AG04450 (cell line): ENCODE results near the gene MORF4L1. TPM values are rescaled to one million over a fixed set of nuclear protein-coding genes. Genes with fewer than 3 reads are reported as not detected.
"Not testable (repeated sequence)": the region's sequence is repeated elsewhere in the genome, so short reads cannot be mapped to it uniquely, and the experiment has no call there.

ENCODE experiments used
- CTCF ChIA-PET: fragments of 300-600, 350-600 bp; formaldehyde crosslinking; extraction: SDS; loops from one replicate; lab custom pipeline; 2022; ENCODE audit warnings: antibody characterized with exemption, inconsistent platforms; lab: Charles Lee
- POLR2A ChIA-PET: fragments of 350-600 bp; formaldehyde crosslinking; extraction: SDS; loops from one replicate; lab custom pipeline; 2021; ENCODE audit warnings: antibody characterized with exemption, inconsistent platforms; lab: Yijun Ruan, JAX
- DNase-seq: peaks from one replicate; pipeline ENCODE4 v3.0.0-alpha.2; 2011; ENCODE audit warnings: low read depth, low spot score
- H3K27ac ChIP-seq: one replicate; pipeline ENCODE4 v1.5.1; 2012; ENCODE audit warnings: low read depth, low read length, control low read depth
- H3K27me3 ChIP-seq: one replicate; pipeline ENCODE4 v1.6.0; 2012; ENCODE audit warnings: low read length; ENCODE audit not compliant: control insufficient read depth, insufficient read depth
- H3K4me3 ChIP-seq: 2 replicates; pipeline ENCODE4 v1.5.1; 2011; ENCODE audit warnings: mild to moderate bottlenecking, low read depth, low read length, control low read depth
- H3K9me3 ChIP-seq: 2 replicates; pipeline ENCODE4 v1.5.1; 2012; ENCODE audit warnings: low read length; ENCODE audit not compliant: control insufficient read depth, insufficient read depth
- CTCF ChIP-seq: IDR thresholded peaks from 2 replicates; pipeline ENCODE4 v1.5.1; 2011; ENCODE audit warnings: low read depth, low read length, control low read depth, inconsistent platforms
- polyA plus RNA-seq: library from polyadenylated mRNA; depleted of rRNA; stranded (reverse); fragments of >200 nt; gene quantifications from 2 replicates; pipeline ENCODE4 v1.2.3, GENCODE V29; 2011

Gene MORF4L1
- polyA plus RNA-seq, 1 experiment, result 426 TPM

- no peak overlapping the region for H3K27ac ChIP-seq
- DNase-seq, result no peak
These were observed 31.9 kb upstream of the MORF4L1 start for GRCh38 chr15:78840661-78841375.

GRCh38 chr15:78841376-78841706 is 31.3 kb upstream of the MORF4L1 start:
- Histone ChIP-seq H3K9me3 (no peaks in the 10 kb centered on the region), H3K27me3 (peaks cover 2% of the 10 kb centered on the region), H3K4me3 (no peak overlapping the region), H3K27ac (no peak overlapping the region)
- ChIA-PET CTCF (interaction anchor here (1.3 kb wide), 1 partner anchor 344 kb away, joined by 3 read pairs; no protein-coding TSS in a partner anchor), POLR2A (no interaction called here)
- TF ChIP-seq CTCF, result no peak
- DNase-seq, result no peak

More at GRCh38 chr15:78840661-78841375, 31.9 kb upstream of the MORF4L1 start:
- POLR2A ChIA-PET, result no interaction called here
- CTCF ChIA-PET, result interaction anchor here (1.3 kb wide), 1 partner anchor 344 kb away, joined by 3 read pairs; no protein-coding TSS in a partner anchor
- Histone ChIP-seq H3K9me3 (no peaks in the 10 kb centered on the region), H3K4me3 (no peak overlapping the region), H3K27me3 (peaks cover 2% of the 10 kb centered on the region)
- no peak for TF ChIP-seq CTCF

GRCh38 chr15:78841891-78842290 is 30.8 kb upstream of the MORF4L1 start:
- POLR2A ChIA-PET, result no interaction called here
- Histone ChIP-seq H3K27me3 (peaks cover 2% of the 10 kb centered on the region), H3K27ac (no peak overlapping the region), H3K9me3 (no peaks in the 10 kb centered on the region; the same call in 1 of the 2 replicates), H3K4me3 (no peak overlapping the region)
- no peak for TF ChIP-seq CTCF
- CTCF ChIA-PET, result interaction anchor here (1.3 kb wide), 1 partner anchor 343 kb away, joined by 3 read pairs; no protein-coding TSS in a partner anchor
- DNase-seq, result no peak

- CTCF ChIA-PET, result interaction anchor here (0.9 kb wide), 1 partner anchor 342 kb away, joined by 3 read pairs; no protein-coding TSS in a partner anchor
These were observed 30.2 kb upstream of the MORF4L1 start for GRCh38 chr15:78842519-78842918.

GRCh38 chr15:78846906-78847305 is 25.8 kb upstream of the MORF4L1 start:
- H3K9me3 ChIP-seq, CTCF ChIA-PET, DNase-seq, H3K4me3 ChIP-seq, H3K27me3 ChIP-seq, H3K27ac ChIP-seq: not testable (repeated sequence)
- POLR2A ChIA-PET, result interaction anchor here (0.6 kb wide), 1 partner anchor 26 kb away, joined by 3 read pairs; the partner anchor contains the start of gene MORF4L1

More at GRCh38 chr15:78842519-78842918, 30.2 kb upstream of the MORF4L1 start:
- Histone ChIP-seq H3K27me3 (peaks cover 2% of the 10 kb centered on the region), H3K27ac (no peak overlapping the region), H3K9me3 (no peaks in the 10 kb centered on the region; the same call in 1 of the 2 replicates), H3K4me3 (no peak overlapping the region)
- POLR2A ChIA-PET, result no interaction called here
- TF ChIP-seq CTCF, result no peak
- no peak for DNase-seq

- DNase-seq, CTCF ChIA-PET, H3K27ac ChIP-seq, H3K4me3 ChIP-seq, H3K27me3 ChIP-seq, POLR2A ChIA-PET, H3K9me3 ChIP-seq: not testable (repeated sequence)
These were observed 25.2 kb upstream of the MORF4L1 start for GRCh38 chr15:78847387-78847906.
